Activated naive CD8-positive, alpha-beta T cell treated with anti-CD3 and anti-CD28 coated beads, Interleukin-2, amount 50 U/mL, for 24 hours (primary cell): ENCODE results near the gene ELOVL2.

Experiments used
- ATAC-seq: fragments of 150-1000 bp; cut with Tn5 transposase; one replicate; pipeline ENCODE4 v1.10.0; 2021
- DNase-seq: peaks from one replicate; pipeline ENCODE4 v3.0.0; 2021
- H3K27ac Mint-ChIP-seq: one replicate; pipeline ENCODE4 v1.8.0; 2021; ENCODE audit warnings: mild to moderate bottlenecking, mixed read lengths
- H3K27me3 Mint-ChIP-seq: one replicate; pipeline ENCODE4 v1.8.0; 2021; ENCODE audit warnings: mixed read lengths
- H3K36me3 Mint-ChIP-seq: one replicate; pipeline ENCODE4 v1.8.0; 2021; ENCODE audit warnings: low read depth, mixed read lengths
- H3K4me1 Mint-ChIP-seq: one replicate; pipeline ENCODE4 v1.8.0; 2021; ENCODE audit warnings: mixed read lengths
- H3K4me3 Mint-ChIP-seq: one replicate; pipeline ENCODE4 v1.8.0; 2021; ENCODE audit warnings: mild to moderate bottlenecking, moderate library complexity, mixed read lengths
- H3K9me3 Mint-ChIP-seq: one replicate; pipeline ENCODE4 v1.8.0; 2021; ENCODE audit warnings: mixed read lengths

ELOVL2 gene

DNA sequence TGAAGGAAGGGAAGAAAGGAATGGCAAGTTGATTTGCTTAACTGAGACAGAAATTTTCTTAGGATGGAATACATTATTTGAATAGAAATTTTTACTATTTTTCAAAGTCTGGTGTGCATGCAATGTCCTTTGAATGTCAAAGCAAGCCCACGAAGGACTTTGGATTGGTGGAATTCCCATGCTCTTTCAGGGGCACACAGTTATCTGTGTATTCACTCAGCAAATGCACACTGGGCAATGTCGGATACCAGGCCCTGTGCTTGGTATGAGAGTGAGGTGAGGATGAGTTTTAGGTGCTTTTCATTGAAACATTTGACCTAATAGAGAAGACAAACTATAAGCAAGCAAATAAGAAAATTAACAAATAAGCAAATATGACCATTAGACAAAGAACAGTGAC is 83.9 kb downstream of the ELOVL2 start:
- no peaks in the 10 kb centered on the region for H3K4me1 Mint-ChIP-seq
- no peak overlapping the region for H3K27ac Mint-ChIP-seq
- H3K4me3 Mint-ChIP-seq = no peak overlapping the region
- H3K27me3 Mint-ChIP-seq = peaks cover 13% of the 10 kb centered on the region
- DNase-seq (no peak), ATAC-seq (no peak)
- H3K36me3 Mint-ChIP-seq = no peaks in the 10 kb centered on the region
- peaks cover 6% of the 10 kb centered on the region for H3K9me3 Mint-ChIP-seq

DNA sequence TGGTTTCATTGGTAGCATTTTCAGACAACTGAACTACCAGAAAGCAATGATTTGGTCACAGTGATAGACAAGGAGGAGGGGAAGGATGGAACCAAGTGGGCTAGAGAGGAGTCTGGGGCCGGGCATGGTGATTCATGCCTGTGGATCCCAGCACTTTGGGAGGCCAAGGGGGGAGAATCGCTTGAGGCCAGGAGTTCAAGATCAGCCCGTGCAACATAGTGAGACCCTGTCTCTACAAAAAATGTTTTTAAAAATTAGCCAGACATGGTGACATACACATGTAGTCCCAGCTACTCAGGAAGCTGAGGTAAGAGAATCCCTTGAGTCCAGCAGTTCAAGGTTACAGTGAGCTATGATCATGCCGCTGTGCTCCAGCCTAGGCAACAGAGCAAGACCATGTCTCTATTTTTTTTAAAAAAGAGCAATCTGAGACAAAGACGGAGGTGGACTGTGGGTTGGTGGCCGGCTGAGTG is 86.7 kb downstream of the ELOVL2 start:
- Mint-ChIP-seq H3K4me1 (no peaks in the 10 kb centered on the region), H3K27ac (no peak overlapping the region), H3K27me3 (peaks cover 17% of the 10 kb centered on the region), H3K36me3 (no peaks in the 10 kb centered on the region), H3K4me3 (no peak overlapping the region), H3K9me3 (no peaks in the 10 kb centered on the region)
- DNase-seq (no peak), ATAC-seq (no peak)

DNA sequence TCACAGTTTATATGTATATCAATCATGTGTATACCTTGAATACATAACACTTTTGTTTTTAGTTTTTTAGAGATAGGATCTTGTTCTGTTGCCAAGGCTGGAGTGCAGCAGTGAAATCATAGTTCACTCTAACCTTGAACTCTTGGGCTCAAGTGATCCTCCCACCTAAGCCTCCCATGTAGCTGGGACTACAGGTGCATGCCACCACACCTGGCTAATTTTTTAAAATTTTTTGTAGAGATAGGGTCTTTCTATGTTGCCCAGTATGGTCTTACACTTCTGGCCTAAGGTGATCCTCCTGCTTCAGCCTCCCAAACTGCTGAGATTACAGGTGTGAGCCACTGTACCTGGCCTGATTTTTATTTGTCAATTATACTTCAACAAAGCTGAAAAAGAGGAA is 87.3 kb downstream of the ELOVL2 start:
- H3K27ac Mint-ChIP-seq = no peak overlapping the region
- DNase-seq = no peak
- no peaks in the 10 kb centered on the region for H3K4me1 Mint-ChIP-seq
- peaks cover 17% of the 10 kb centered on the region for H3K27me3 Mint-ChIP-seq
- H3K4me3 Mint-ChIP-seq = no peak overlapping the region
- no peaks in the 10 kb centered on the region for H3K9me3 Mint-ChIP-seq
- ATAC-seq = no peak
- H3K36me3 Mint-ChIP-seq = no peaks in the 10 kb centered on the region

DNA sequence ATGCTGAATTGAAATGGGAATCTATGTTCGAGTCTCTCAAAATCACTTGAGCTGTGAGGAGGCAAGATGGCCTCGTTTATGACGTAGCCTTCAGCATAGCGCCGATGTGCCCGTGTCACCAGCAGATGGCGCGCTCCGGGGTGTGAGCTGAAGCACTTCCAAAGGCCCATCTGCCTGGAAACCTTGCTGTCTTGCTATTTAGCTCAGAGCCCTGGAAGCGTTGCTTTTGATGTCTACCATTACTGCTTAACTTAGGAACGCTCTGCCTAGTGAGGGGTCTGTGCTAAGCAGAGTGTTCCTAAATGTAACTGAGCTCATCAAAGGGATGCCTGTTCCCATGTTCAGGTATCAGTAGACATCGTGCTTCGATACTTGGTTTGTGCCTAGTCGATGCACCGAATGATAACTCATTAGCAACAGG is 89.5 kb downstream of the ELOVL2 start:
- no peak overlapping the region for H3K27ac Mint-ChIP-seq
- H3K27me3 Mint-ChIP-seq = peaks cover 15% of the 10 kb centered on the region
- peak; percentile 82 for DNase-seq
- no peaks in the 10 kb centered on the region for H3K4me1 Mint-ChIP-seq
- no peaks in the 10 kb centered on the region for H3K36me3 Mint-ChIP-seq
- no peaks in the 10 kb centered on the region for H3K9me3 Mint-ChIP-seq
- ATAC-seq = peak; percentile 61
- no peak overlapping the region for H3K4me3 Mint-ChIP-seq

DNA sequence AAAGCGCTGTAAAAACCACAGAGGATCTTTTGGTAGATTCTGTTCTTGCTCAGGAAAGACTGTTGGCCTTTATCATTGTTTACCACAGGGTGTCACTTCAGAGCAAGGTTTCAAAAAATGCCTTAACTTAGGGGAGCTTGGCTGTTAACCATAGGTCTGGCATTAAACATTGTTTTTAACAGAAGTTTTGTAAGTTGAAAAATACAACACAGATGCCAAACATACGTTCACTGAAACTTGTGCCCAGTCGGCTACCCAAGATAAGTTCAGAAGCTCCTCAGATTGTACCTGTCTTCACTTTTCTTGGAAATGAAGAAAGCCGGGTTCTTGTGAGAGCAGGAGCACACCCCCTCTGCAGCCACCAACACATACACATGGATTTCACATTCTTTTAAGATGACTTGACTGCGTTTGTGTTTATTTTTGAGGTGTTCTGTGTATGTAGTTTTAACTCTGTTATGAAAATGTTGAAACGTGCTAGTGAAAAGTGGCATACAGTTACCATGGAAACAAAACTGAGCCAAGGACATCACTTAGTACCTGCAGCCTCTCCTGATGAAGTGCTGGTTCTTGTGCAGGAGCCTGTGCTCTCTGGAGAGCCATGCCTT is 92.3 kb downstream of the ELOVL2 start:
- H3K27ac Mint-ChIP-seq = no peak overlapping the region
- H3K4me1 Mint-ChIP-seq = no peaks in the 10 kb centered on the region
- H3K36me3 Mint-ChIP-seq = no peaks in the 10 kb centered on the region
- H3K27me3 Mint-ChIP-seq = peaks cover 18% of the 10 kb centered on the region
- ATAC-seq (no peak), DNase-seq (no peak)
- H3K9me3 Mint-ChIP-seq = no peaks in the 10 kb centered on the region
- no peak overlapping the region for H3K4me3 Mint-ChIP-seq

DNA sequence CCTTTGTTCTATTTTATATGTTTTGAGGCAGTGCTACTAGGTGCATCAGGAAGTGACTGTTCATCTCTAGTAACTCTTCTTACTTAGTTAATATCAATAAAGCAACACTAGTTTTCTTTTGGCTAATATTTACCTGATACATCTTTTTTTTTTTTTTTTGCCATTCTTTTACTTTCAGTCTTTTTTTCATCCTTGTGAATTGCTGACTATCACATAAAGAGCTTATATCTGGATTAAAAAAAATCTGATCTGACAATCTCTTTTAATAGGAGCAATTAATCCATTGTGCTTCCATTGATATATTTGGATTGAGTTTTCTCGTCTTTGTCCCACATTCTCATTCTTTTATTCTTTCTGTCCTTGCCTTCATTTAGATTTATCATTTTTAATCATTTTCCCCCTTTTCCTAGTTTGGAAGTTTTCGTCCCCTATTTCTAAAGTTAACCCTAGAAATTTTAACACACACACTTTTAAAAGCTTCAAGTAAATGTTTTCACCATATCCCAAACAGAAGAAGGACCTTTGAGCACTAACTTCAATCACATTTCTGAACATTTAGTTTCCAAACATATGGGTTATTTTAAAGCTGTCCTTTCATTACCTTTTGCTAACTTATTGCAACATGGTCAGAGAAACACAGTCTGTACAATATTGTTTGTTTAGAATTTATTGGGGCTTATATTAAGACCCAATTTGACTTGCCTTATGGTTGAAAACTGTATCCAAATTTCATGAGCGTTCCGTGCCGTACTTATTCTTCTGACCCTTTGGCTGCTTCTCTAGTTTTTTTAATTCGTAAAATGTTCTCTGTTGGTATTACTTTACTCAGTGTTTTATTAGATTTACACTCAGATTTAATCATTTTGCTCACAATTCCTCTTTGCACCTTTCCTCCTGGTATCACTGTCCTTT is 94.3 kb downstream of the ELOVL2 start:
- ATAC-seq (no peak), DNase-seq (no peak)
- no peaks in the 10 kb centered on the region for H3K9me3 Mint-ChIP-seq
- H3K4me1 Mint-ChIP-seq = no peaks in the 10 kb centered on the region
- H3K4me3 Mint-ChIP-seq = no peak overlapping the region
- H3K27me3 Mint-ChIP-seq = peaks cover 18% of the 10 kb centered on the region
- H3K27ac Mint-ChIP-seq = no peak overlapping the region
- no peaks in the 10 kb centered on the region for H3K36me3 Mint-ChIP-seq

DNA sequence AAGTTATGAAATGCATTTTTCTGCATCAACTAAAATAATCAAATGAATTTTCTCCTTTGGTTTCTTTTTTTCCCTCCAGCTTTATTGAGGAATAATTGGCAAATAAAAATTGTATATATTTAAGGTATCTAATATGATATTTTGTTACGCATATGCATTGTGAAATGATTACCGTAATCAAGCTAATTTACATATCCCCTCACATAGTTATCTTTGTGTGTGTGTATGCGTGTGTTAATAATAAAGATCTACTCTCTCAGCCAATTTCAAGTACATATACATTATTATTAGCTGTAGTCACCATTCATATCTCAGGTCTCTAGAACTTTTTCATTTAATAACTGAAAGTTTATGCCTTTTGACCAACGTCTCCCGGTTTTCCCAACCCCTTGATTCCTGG is 96.1 kb downstream of the ELOVL2 start:
- H3K27ac Mint-ChIP-seq = no peak overlapping the region
- no peaks in the 10 kb centered on the region for H3K4me1 Mint-ChIP-seq
- ATAC-seq = no peak
- no peak overlapping the region for H3K4me3 Mint-ChIP-seq
- DNase-seq = no peak
- no peaks in the 10 kb centered on the region for H3K9me3 Mint-ChIP-seq
- H3K27me3 Mint-ChIP-seq = peaks cover 11% of the 10 kb centered on the region
- H3K36me3 Mint-ChIP-seq = no peaks in the 10 kb centered on the region

DNA sequence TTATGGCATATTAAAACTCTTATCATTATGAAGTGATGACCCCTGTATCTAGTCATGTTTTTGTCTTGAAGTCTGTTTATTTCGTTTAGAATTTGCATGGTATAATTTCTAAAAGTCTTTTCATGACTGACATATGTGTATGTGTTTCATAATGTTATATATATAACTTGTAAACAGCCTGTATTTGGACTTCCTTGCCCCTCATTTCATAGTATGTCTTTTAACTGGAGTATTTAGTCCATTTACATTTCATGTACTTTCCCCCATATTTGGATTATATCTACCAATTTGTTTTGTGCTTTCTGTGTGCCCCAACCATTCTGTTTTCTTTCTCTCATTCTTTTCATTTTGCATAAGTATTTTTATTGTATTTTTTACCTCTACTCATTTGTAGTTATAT is 98.3 kb downstream of the ELOVL2 start:
- no peak for DNase-seq
- no peak overlapping the region for H3K4me3 Mint-ChIP-seq
- H3K27me3 Mint-ChIP-seq = peaks cover 11% of the 10 kb centered on the region
- H3K27ac Mint-ChIP-seq = no peak overlapping the region
- no peaks in the 10 kb centered on the region for H3K9me3 Mint-ChIP-seq
- no peaks in the 10 kb centered on the region for H3K36me3 Mint-ChIP-seq
- no peaks in the 10 kb centered on the region for H3K4me1 Mint-ChIP-seq
- ATAC-seq = no peak

DNA sequence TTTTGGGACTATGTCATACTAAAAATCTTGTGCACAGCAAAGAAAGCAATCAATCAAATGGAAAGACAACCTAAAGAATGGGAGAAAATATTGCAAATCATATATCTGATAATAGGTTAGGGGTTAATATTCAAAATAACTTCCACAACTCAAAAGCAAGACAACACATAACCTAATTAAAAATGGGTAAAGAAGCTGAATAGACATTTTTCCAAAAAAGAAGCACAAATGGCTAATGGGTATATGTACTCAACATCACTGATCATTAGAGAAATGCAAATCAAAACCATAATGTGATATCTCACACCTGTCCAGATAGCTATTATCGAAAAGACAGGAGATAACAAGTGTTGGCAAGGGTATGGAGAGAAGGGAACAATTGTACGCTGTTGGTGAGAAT is 104.3 kb downstream of the ELOVL2 start:
- H3K4me3 Mint-ChIP-seq = no peak overlapping the region
- H3K36me3 Mint-ChIP-seq = no peaks in the 10 kb centered on the region
- no peak for DNase-seq
- ATAC-seq = no peak
- H3K9me3 Mint-ChIP-seq = no peaks in the 10 kb centered on the region
- H3K27me3 Mint-ChIP-seq = peaks cover 2% of the 10 kb centered on the region
- H3K4me1 Mint-ChIP-seq = no peaks in the 10 kb centered on the region
- no peak overlapping the region for H3K27ac Mint-ChIP-seq

DNA sequence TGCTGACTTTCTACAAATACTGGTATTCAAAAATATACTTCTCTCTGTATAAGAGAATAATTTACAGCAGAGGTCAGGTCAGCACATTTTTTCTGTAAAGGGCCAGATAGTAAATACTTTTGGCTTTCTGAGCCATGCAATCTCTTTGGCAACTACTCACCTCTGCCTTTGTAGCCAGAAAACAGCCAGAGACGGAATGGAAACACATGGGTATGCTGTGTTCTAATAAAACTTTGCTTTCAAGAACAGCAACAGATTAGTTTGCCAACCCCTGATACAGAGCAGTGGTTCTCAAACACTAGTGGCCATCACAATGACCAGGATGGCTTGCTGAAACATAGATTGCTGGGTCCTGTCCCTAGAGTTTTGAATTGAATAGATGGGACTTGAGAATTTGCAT is 111.0 kb downstream of the ELOVL2 start:
- H3K27ac Mint-ChIP-seq = no peak overlapping the region
- peaks cover 3% of the 10 kb centered on the region for H3K9me3 Mint-ChIP-seq
- ATAC-seq (no peak), DNase-seq (no peak)
- peaks cover 13% of the 10 kb centered on the region for H3K27me3 Mint-ChIP-seq
- H3K4me3 Mint-ChIP-seq = no peak overlapping the region
- no peaks in the 10 kb centered on the region for H3K4me1 Mint-ChIP-seq
- peaks cover 2% of the 10 kb centered on the region for H3K36me3 Mint-ChIP-seq
